Caco-2 (cell line): Measurements from ENCODE around the gene TSHZ3. TPM values are rescaled to one million over a fixed set of nuclear protein-coding genes. Genes with fewer than 3 reads are reported as not detected.

ENCODE experiments used
- BruUV-seq: library from RNA; stranded (reverse); fragments of 400-500 nt; replicated peaks from 2 replicates; lab custom pipeline; 2021; lab: Mats Ljungman, UMichigan
- CTCF ChIA-PET: fragments of 300-600 bp; sonication (Branson Sonifier 250); formaldehyde crosslinking; loops from one replicate; lab custom pipeline; 2022; ENCODE audit warnings: antibody characterized with exemption; lab: Charles Lee
- POLR2A ChIA-PET: fragments of 300-600 bp; sonication (Branson Sonifier 250); formaldehyde crosslinking; loops from one replicate; lab custom pipeline; 2022; ENCODE audit warnings: antibody characterized with exemption; lab: Charles Lee
- DNase-seq, 2 experiments: peaks; one replicate each; pipeline versions ENCODE4 v3.0.0 to v3.0.0-alpha.2; 2020 to 2022
- H3K27me3 ChIP-seq: replicated peaks from 2 replicates; pipeline ENCODE4 v1.6.0; 2011; ENCODE audit warnings: low read length; ENCODE audit not compliant: control insufficient read depth, insufficient read depth
- H3K36me3 ChIP-seq: 2 replicates; pipeline ENCODE4 v1.5.1; 2011; ENCODE audit warnings: low read length; ENCODE audit not compliant: control insufficient read depth, insufficient read depth
- H3K4me1 ChIP-seq: fragments of 250-450 bp; sonication (Bioruptor Pico); 2 replicates; pipeline ENCODE4 v1.5.1; 2020; ENCODE audit warnings: mild to moderate bottlenecking
- H3K4me3 ChIP-seq: 2 replicates; pipeline ENCODE4 v1.5.1; 2011; ENCODE audit warnings: low read depth, mild to moderate bottlenecking, control low read depth, low read length
- H3K9me3 ChIP-seq: fragments of 250-450 bp; sonication (Bioruptor Pico); 2 replicates; pipeline ENCODE4 v1.5.1; 2020; ENCODE audit warnings: mild to moderate bottlenecking, moderate library complexity
- H3K27ac Mint-ChIP-seq: one replicate; pipeline ENCODE4 v1.8.0; 2022; ENCODE audit warnings: mixed read lengths; ENCODE audit not compliant: unreplicated experiment
- H3K27me3 Mint-ChIP-seq: one replicate; pipeline ENCODE4 v1.8.0; 2022; ENCODE audit warnings: mixed read lengths; ENCODE audit not compliant: insufficient read depth, unreplicated experiment
- H3K36me3 Mint-ChIP-seq: one replicate; pipeline ENCODE4 v1.8.0; 2022; ENCODE audit warnings: mild to moderate bottlenecking, mixed read lengths; ENCODE audit not compliant: insufficient read depth, unreplicated experiment
- H3K4me1 Mint-ChIP-seq: one replicate; pipeline ENCODE4 v1.8.0; 2022; ENCODE audit warnings: low read depth, mixed read lengths; ENCODE audit not compliant: unreplicated experiment
- H3K4me3 Mint-ChIP-seq: one replicate; pipeline ENCODE4 v1.8.0; 2022; ENCODE audit warnings: mild to moderate bottlenecking, moderate library complexity, mixed read lengths; ENCODE audit not compliant: unreplicated experiment
- H3K9me3 Mint-ChIP-seq: one replicate; pipeline ENCODE4 v1.8.0; 2022; ENCODE audit warnings: mixed read lengths; ENCODE audit not compliant: unreplicated experiment
- intact Hi-C: fragments of 100-400 bp; cut with micrococcal nuclease; formaldehyde crosslinking; loops from one replicate; pipeline ENCODE4 v1.10.0; 2022; ENCODE audit not compliant: unreplicated experiment
- total RNA-seq: library from RNA; stranded (reverse); gene quantifications from 2 replicates; pipeline ENCODE4 v1.2.3, GENCODE V29; 2022
- TF ChIP-seq, protein P1 (sequence below), 2 experiments: fragments of 200-600 bp in 1 of 2; IDR thresholded peaks; 1 replicate in 1 of 2; 2 replicates in 1 of 2; pipeline versions ENCODE4 v1.5.1 to v1.8.0; 2011 to 2022; ENCODE audit warnings: antibody characterized with exemption in 1 of 2, control low read depth in 1 of 2, inconsistent platforms in 1 of 2, low read depth in 1 of 2, low read length in 1 of 2, mild to moderate bottlenecking in 1 of 2, moderate library complexity in 1 of 2; ENCODE audit not compliant: insufficient read depth in 1 of 2, severe bottlenecking in 1 of 2, unreplicated experiment in 1 of 2

TSHZ3 gene
- total RNA-seq, 1 experiment from 2014 or later: not detected

- H3K27me3 Mint-ChIP-seq: peaks cover 29% of the 10 kb centered on the region
- intact Hi-C loops: no loop called here
- Histone ChIP-seq H3K9me3 (no peaks in the 10 kb centered on the region), H3K4me1 (no peaks in the 10 kb centered on the region), H3K27me3 (no peaks in the 10 kb centered on the region), H3K36me3 (no peaks in the 10 kb centered on the region), H3K4me3 (no peak overlapping the region)
- TF ChIP-seq, protein P1, sequence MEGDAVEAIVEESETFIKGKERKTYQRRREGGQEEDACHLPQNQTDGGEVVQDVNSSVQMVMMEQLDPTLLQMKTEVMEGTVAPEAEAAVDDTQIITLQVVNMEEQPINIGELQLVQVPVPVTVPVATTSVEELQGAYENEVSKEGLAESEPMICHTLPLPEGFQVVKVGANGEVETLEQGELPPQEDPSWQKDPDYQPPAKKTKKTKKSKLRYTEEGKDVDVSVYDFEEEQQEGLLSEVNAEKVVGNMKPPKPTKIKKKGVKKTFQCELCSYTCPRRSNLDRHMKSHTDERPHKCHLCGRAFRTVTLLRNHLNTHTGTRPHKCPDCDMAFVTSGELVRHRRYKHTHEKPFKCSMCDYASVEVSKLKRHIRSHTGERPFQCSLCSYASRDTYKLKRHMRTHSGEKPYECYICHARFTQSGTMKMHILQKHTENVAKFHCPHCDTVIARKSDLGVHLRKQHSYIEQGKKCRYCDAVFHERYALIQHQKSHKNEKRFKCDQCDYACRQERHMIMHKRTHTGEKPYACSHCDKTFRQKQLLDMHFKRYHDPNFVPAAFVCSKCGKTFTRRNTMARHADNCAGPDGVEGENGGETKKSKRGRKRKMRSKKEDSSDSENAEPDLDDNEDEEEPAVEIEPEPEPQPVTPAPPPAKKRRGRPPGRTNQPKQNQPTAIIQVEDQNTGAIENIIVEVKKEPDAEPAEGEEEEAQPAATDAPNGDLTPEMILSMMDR (IDR thresholded peaks at IDR 0.05; ENCODE audit: insufficient read depth in 1 of 2, low read depth in 1 of 2, low read length in 1 of 2, severe bottlenecking in 1 of 2, unreplicated experiment in 1 of 2): no peak
- H3K4me1 Mint-ChIP-seq: no peaks in the 10 kb centered on the region
- no peaks in the 10 kb centered on the region for H3K9me3 Mint-ChIP-seq
- BruUV-seq: no TSS peak
- CTCF ChIA-PET: no interaction called here
- no peak overlapping the region for H3K4me3 Mint-ChIP-seq
- POLR2A ChIA-PET: no interaction called here
- no peak overlapping the region for H3K27ac Mint-ChIP-seq
- no peak for DNase-seq
- no peaks in the 10 kb centered on the region for H3K36me3 Mint-ChIP-seq
Measured at GRCh38 chr19:31334101-31334848, 15.0 kb downstream of the TSHZ3 start.

- Mint-ChIP-seq H3K4me1 (no peaks in the 10 kb centered on the region), H3K27me3 (peaks cover 15% of the 10 kb centered on the region), H3K36me3 (no peaks in the 10 kb centered on the region), H3K27ac (no peak overlapping the region), H3K4me3 (no peak overlapping the region), H3K9me3 (no peaks in the 10 kb centered on the region)
- intact Hi-C loops: no loop called here
- H3K9me3 ChIP-seq: no peaks in the 10 kb centered on the region
- no TSS peak for BruUV-seq
- H3K4me3 ChIP-seq: no peak overlapping the region
- no peaks in the 10 kb centered on the region for H3K36me3 ChIP-seq
- H3K27me3 ChIP-seq: no peaks in the 10 kb centered on the region
- TF ChIP-seq, protein P1 (IDR thresholded peaks at IDR 0.05; ENCODE audit: insufficient read depth in 1 of 2, low read depth in 1 of 2, low read length in 1 of 2, severe bottlenecking in 1 of 2, unreplicated experiment in 1 of 2): no peak
- CTCF ChIA-PET: no interaction called here
- POLR2A ChIA-PET: no interaction called here
- H3K4me1 ChIP-seq: no peaks in the 10 kb centered on the region
- no peak for DNase-seq
Measured at GRCh38 chr19:31332096-31332495, 17.1 kb downstream of the TSHZ3 start.

GRCh38 chr19:31331536-31331935 is 17.7 kb downstream of the TSHZ3 start:
- Mint-ChIP-seq H3K27ac (no peak overlapping the region), H3K27me3 (peaks cover 15% of the 10 kb centered on the region), H3K9me3 (no peaks in the 10 kb centered on the region), H3K4me3 (no peak overlapping the region), H3K4me1 (no peaks in the 10 kb centered on the region), H3K36me3 (no peaks in the 10 kb centered on the region)
- TF ChIP-seq, protein P1 (IDR thresholded peaks at IDR 0.05; ENCODE audit: insufficient read depth in 1 of 2, low read depth in 1 of 2, low read length in 1 of 2, severe bottlenecking in 1 of 2, unreplicated experiment in 1 of 2): no peak
- Histone ChIP-seq H3K9me3 (no peaks in the 10 kb centered on the region), H3K4me1 (no peaks in the 10 kb centered on the region), H3K27me3 (no peaks in the 10 kb centered on the region), H3K36me3 (no peaks in the 10 kb centered on the region), H3K4me3 (no peak overlapping the region)
- ChIA-PET POLR2A (no interaction called here), CTCF (no interaction called here)
- BruUV-seq: no TSS peak
- no peak for DNase-seq
- intact Hi-C loops: no loop called here
